NB4 (cell line): ENCODE data around the gene KAZN.

Experiments
- POLR2A ChIP-seq: IDR thresholded peaks from 2 replicates; pipeline ENCODE4 v1.6.1; 2011; ENCODE audit warnings: mild to moderate bottlenecking; ENCODE audit not compliant: insufficient read length; ENCODE audit errors: extremely low read depth
- TF ChIP-seq, protein P1 (sequence below): IDR thresholded peaks from one replicate; pipeline ENCODE4 v1.5.1; 2012; ENCODE audit warnings: low read depth, low read length
- TF ChIP-seq, protein P2 (sequence below): IDR thresholded peaks from 2 replicates; pipeline ENCODE4 v1.6.1; 2011; ENCODE audit warnings: low read depth, low read length

DNA sequence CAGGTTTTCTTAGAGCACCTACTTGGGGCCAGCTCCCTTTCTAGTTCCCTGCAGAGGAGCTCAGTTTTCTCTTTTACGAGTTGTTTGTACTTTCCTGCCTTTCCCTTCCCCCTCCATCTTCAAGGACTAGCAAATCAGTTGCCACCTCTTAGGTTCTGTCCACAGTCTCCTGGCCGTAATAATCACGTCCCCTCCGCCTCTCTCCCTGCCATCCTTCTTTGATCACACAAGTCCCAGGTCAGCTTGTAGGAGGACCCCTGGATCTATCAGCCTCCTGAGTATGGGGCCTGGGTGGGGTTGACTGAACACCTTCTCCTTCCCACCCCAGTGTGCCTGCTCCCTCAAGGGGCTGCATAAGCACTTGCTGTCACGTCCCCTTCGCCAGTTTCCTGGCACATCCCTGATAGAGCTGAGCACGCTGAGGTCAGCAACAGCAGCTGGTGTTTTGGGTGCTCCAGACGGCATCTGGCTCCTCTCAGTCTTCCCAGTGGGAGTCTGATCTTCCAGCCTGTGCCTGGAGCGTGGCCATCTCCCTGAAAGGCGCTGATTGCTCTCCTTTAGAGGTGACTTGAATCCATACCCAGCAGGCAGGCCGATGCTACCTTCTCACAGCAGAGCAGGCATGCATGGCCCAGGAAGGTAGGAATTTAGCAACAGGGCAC is 338.9 kb downstream of the KAZN start:
- TF ChIP-seq, protein P1, sequence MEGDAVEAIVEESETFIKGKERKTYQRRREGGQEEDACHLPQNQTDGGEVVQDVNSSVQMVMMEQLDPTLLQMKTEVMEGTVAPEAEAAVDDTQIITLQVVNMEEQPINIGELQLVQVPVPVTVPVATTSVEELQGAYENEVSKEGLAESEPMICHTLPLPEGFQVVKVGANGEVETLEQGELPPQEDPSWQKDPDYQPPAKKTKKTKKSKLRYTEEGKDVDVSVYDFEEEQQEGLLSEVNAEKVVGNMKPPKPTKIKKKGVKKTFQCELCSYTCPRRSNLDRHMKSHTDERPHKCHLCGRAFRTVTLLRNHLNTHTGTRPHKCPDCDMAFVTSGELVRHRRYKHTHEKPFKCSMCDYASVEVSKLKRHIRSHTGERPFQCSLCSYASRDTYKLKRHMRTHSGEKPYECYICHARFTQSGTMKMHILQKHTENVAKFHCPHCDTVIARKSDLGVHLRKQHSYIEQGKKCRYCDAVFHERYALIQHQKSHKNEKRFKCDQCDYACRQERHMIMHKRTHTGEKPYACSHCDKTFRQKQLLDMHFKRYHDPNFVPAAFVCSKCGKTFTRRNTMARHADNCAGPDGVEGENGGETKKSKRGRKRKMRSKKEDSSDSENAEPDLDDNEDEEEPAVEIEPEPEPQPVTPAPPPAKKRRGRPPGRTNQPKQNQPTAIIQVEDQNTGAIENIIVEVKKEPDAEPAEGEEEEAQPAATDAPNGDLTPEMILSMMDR, result no peak
- TF ChIP-seq POLR2A, result no peak
- TF ChIP-seq, protein P2, sequence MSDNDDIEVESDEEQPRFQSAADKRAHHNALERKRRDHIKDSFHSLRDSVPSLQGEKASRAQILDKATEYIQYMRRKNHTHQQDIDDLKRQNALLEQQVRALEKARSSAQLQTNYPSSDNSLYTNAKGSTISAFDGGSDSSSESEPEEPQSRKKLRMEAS, result no peak
